Muscle layer of duodenum (tissue), 2 donors: ENCODE measurements around the gene ANO6.
A peak's percentile ranks its signal among the peaks of the same experiment; 100 is the strongest.
"Not testable (repeated sequence)": the region's sequence is repeated elsewhere in the genome, so short reads cannot be mapped to it uniquely, and the experiment has no call there.

Experiments
- H3K27ac ChIP-seq: one replicate; pipeline ENCODE4 v1.7.0; 2013; ENCODE audit warnings: mild to moderate bottlenecking, low read length
- H3K27me3 ChIP-seq: one replicate; pipeline ENCODE4 v1.7.0; 2013; ENCODE audit warnings: low read depth, mild to moderate bottlenecking, control low read depth, low read length
- H3K36me3 ChIP-seq, 2 donors: one replicate each; pipeline ENCODE4 v1.7.0; 2013; ENCODE audit warnings: low read length in 2 of 2, control low read depth in 1 of 2, mild to moderate bottlenecking in 1 of 2; ENCODE audit not compliant: insufficient read depth in 2 of 2, control insufficient read depth in 1 of 2
- H3K4me1 ChIP-seq, 2 donors: one replicate each; pipeline ENCODE4 v1.7.0; 2013; ENCODE audit warnings: low read length in 2 of 2, mild to moderate bottlenecking in 2 of 2, control low read depth in 1 of 2, moderate library complexity in 1 of 2; ENCODE audit not compliant: insufficient read depth in 2 of 2, control insufficient read depth in 1 of 2
- H3K4me3 ChIP-seq, 2 donors: one replicate each; pipeline ENCODE4 v1.7.0; 2013; ENCODE audit warnings: low read length in 2 of 2, low read depth in 1 of 2, mild to moderate bottlenecking in 1 of 2
- H3K9me3 ChIP-seq, 2 donors: one replicate each; pipeline ENCODE4 v1.7.0; 2013; ENCODE audit warnings: low read length in 2 of 2, control low read depth in 1 of 2, mild to moderate bottlenecking in 1 of 2; ENCODE audit not compliant: control insufficient read depth in 1 of 2
- donor health status: healthy.

The ANO6 gene

DNA sequence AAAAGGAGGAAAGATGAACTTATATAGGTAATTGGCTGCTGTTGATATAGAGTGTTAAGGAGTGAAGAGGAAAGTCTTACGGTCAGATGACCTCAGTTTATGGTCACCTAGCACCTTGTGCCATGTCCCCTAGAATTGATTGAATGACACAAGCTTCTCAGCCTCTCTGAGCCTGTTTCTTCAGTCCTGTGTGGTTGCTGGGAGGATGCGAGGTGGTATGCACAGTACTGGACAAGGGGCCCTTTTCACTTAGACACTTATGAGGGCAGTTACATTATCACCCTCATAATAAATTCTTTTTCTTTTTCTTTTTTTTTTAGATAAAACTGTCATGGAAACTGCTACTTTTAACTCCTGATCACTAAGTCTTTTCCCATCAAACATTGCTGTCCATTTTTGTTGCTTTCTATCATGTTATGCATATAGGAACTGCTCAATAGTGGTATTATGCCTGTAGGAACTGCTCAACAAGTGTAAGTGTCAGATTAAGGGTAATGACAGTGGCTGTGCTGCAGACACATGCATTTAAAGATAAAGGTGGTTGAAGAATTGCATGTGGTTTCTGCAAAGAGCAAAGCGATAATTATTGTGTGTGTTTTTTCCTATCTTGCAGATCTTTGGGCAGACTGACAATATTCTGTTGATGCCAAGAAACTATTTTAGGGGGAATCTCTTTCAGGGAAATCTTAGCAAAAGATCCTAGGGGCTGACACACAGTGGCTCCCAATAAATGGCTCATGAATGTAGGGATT lies 11.6 kb downstream of the ANO6 start:
- no peaks in the 10 kb centered on the region for H3K36me3 ChIP-seq
- H3K27me3 ChIP-seq = no peaks in the 10 kb centered on the region
- no peak overlapping the region for H3K4me3 ChIP-seq
- H3K4me1 ChIP-seq = peaks cover 23 to 28% of the 10 kb centered on the region in 2 donors
- no peak overlapping the region for H3K27ac ChIP-seq
- no peaks in the 10 kb centered on the region for H3K9me3 ChIP-seq

DNA sequence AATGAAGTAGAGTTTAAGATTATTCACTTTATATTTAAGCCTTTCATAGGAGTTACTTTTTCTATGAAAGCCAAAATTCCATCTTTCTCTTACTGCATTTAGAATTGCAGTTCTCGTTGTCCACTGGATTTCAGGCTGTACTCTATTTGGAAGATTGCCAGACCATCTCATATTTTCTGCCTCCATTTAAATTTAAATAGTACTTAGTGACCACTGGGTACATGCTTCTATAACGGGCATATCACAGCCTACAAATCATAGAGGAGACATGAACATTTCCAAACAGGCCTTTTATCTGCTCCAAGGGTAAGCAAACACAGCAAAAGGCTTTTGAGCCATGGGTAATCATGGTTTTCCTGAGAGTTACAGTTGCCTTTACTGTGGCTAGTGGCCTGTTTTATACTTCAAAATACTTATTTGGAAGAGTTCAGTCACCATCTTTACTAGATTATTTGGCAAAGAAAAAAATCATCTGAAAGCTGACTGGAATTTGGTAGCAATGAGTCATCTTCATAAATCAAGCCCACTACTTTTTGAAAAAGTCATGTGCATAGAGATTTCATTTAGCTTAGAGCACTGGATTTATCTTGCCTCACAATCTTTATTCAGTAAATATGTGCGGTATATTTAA lies 15.7 kb downstream of the ANO6 start:
- Histone ChIP-seq H3K4me1 (peaks cover 38% of the 10 kb centered on the region in 2 donors), H3K36me3 (peaks cover 0 to 14% of the 10 kb centered on the region in 2 donors), H3K27me3 (no peaks in the 10 kb centered on the region), H3K27ac (peak overlapping the region; percentile 81), H3K9me3 (no peaks in the 10 kb centered on the region), H3K4me3 (no peak overlapping the region)

DNA sequence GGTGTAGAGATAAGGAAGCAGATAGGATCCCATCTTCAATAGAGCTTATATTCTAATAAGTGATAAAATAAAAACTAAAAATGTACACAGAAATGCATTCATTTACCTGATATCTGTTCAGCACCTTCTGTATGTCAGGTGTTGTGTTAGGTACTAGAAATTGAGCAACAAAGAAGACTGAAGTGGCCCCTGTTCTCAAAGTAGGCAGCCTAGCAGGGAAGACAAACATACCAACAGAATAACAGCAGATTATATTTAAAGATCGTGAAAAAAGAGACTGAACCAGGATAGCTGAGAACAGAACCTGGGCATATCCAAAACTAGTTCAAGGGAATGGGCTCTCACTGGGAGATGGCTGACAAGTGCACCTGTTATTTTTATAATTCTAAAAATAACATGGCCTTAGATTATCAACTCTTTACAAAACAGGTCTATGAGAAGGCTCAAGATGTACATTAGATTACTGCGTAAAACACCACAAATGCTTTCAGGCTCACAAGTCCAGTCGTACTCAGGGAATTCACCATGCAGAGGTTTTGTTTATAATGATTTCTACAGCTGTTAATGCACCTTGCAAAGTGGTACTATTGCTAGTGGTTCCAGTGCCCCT lies 16.4 kb downstream of the ANO6 start:
- peaks cover 38% of the 10 kb centered on the region in 2 donors for H3K4me1 ChIP-seq

DNA sequence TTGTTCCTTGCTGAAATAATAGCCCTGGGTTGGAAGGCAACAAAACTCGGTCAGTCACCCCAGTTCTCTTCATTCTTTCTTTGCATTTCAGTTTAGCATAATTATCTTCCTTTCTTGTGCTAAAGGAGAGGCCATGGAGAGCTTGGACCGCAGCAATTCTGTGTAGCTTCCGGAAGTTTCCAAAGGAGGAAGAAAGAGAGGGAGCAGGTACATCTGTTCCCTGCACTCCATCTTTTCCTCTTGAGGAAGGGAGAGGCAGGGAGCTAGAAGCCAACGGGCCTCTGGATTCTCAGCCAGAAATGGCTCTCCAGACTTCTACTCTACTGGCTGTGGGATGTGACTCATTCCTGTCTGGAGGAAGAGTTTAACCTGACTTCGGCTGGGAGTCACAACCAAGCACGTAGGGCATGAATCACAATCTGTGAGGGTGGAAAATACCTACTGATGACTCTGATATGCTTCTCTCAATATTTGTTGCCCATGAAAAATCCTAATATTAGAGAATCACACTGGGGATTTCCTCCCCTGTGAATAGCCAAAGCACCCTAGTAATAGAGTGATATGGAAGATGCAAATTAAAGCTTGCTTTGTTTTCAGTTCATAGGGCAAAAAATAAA lies 17.0 kb downstream of the ANO6 start:
- Histone ChIP-seq H3K9me3 (no peaks in the 10 kb centered on the region), H3K4me3 (no peak overlapping the region), H3K4me1 (peaks cover 38% of the 10 kb centered on the region in 2 donors), H3K27me3 (no peaks in the 10 kb centered on the region), H3K27ac (peak overlapping the region; percentile 81), H3K36me3 (peaks cover 0 to 14% of the 10 kb centered on the region in 2 donors)

More for the DNA sequence above, 16.4 kb downstream of the ANO6 start:
- no peaks in the 10 kb centered on the region for H3K9me3 ChIP-seq
- H3K4me3 ChIP-seq = no peak overlapping the region
- H3K27ac ChIP-seq = peak overlapping the region; percentile 81
- H3K27me3 ChIP-seq = no peaks in the 10 kb centered on the region
- H3K36me3 ChIP-seq = peaks cover 0 to 14% of the 10 kb centered on the region in 2 donors

DNA sequence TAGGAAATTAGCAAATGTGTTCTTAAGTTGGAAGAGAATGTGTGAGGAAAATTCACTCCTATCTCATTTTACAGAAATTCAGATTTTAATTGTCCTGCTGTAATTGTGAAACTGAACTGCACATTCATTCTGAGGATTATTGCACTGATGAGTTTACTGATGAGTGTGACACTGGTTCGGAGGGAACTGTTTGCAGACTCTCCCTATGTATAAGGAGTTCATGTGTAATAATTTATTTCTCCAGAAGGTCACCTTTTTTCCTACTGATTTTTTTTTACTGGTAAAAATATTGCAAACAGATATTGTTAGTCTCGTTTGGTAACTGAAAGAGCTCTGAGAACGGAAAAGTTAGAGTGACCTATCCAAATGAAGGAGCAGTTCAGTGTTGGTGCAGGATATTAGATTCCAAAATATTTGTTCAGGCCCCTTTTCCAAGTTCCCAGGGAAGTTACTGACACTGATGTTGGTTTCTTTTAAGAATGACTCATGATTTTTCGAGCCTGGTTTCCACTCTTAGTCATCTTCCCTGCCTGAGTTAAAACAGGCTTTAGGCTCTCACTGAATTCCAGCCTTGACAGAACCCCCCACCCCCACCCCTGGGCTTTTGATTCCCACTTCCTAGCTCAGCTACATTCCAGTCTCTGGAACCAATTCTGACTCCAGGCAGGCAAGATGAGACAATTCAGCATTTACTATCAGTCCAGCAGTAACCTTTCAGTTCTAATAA lies 18.4 kb downstream of the ANO6 start:
- Histone ChIP-seq H3K36me3 (peaks cover 0 to 14% of the 10 kb centered on the region in 2 donors), H3K27me3 (no peaks in the 10 kb centered on the region), H3K27ac (peak overlapping the region; percentile 81), H3K4me1 (peaks cover 38% of the 10 kb centered on the region in 2 donors), H3K9me3 (no peaks in the 10 kb centered on the region), H3K4me3 (peak overlapping the region; percentile 14 to 26)

DNA sequence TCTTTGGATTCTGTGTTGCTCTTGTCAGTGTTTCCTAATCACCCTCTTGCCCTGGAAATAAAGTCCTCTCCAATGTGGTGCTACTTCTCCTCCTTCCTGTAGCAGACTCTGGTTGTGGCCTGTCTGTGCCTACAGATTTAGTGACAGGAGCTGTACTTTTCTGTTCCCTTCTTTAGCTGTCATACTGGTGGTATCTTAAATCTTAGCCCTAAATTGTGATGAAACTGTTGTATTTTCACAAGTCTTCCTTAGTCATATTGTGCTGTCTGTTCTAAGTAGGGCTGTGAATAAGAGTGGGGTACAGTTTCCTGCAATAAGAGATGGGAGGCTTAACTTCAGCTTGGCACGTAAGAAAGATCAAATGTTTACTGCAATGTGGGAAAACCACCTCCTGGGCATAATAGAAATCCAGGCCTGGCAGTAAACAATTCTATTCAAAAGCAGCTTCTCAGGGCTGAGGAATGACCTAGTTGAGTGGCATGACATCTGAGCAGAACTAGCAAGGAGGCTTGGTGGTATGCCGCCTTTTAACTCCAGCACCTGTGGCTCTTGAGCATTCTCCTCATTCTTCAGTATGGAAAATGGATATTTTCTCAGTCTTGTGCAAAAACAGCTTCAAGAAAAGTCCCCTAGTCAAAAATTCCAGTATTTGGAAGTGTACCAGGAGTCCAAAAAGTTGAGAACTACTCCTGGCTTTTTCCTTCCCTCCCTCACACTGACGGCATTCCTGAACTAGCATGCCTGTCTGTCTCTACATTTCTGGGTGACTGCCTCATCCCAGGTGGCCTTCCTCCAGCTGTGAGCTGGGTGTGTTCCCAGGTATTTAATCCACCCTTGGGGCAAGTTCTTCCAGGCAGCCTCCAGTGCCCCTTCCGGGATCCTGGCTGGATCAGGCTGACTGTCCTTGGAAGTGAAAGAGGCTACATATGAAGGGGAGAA lies 19.5 kb downstream of the ANO6 start:
- H3K4me3 ChIP-seq = peak overlapping the region in 1 of 2 donors; percentile 26
- no peaks in the 10 kb centered on the region for H3K9me3 ChIP-seq
- H3K36me3 ChIP-seq = peaks cover 0 to 14% of the 10 kb centered on the region in 2 donors
- H3K27me3 ChIP-seq = no peaks in the 10 kb centered on the region
- H3K4me1 ChIP-seq = peaks cover 38% of the 10 kb centered on the region in 2 donors
- H3K27ac ChIP-seq = peak overlapping the region; percentile 81

DNA sequence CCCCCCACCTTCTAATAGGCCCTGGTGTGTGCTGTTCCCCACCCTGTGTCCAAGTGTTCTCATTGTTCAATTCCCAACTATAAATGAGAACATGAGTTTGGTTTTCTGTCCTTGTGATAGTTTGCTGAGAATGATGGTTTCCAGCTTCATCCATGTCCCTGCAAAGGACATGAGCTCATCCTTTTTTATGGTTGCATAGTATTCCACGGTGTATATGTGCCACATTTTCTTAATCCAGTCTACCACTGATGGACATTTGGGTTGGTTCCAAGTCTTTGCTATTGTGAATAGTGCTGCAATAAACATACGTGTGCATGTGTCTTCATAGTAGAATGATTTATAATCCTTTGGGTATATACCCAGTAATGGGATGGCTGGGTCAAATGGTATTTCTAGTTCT lies 20.5 kb downstream of the ANO6 start:
- peak overlapping the region; percentile 81 for H3K27ac ChIP-seq
- not testable (repeated sequence) for H3K9me3 ChIP-seq, H3K27me3 ChIP-seq, H3K4me3 ChIP-seq
- H3K4me1 ChIP-seq = peaks cover 34 to 35% of the 10 kb centered on the region in 2 donors
- H3K36me3 ChIP-seq = peaks cover 0 to 14% of the 10 kb centered on the region in 2 donors

DNA sequence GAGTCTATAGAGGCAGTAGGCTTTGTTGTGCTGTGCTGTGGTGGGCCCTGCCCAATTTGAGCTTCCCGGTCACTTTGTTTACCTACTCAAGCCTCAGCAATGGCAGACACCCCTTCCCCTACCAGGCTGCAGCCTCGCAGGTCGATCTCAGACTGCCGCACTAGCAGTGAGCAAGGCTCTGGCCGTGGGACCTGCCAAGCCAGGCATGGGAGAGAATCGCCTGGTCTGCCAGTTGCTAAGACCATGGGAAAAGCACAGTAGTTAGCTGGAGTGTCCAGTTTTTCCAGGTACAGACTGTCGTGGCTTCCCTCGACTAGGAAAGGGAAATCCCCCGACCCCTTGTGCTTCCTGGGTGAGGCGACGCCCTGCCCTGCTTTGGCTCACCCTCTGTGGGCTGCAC lies 26.3 kb downstream of the ANO6 start:
- Histone ChIP-seq H3K36me3 (no peaks in the 10 kb centered on the region), H3K27me3 (no peaks in the 10 kb centered on the region), H3K4me1 (peaks cover 3 to 15% of the 10 kb centered on the region in 2 donors), H3K9me3 (no peaks in the 10 kb centered on the region), H3K4me3 (no peak overlapping the region), H3K27ac (no peak overlapping the region)

DNA sequence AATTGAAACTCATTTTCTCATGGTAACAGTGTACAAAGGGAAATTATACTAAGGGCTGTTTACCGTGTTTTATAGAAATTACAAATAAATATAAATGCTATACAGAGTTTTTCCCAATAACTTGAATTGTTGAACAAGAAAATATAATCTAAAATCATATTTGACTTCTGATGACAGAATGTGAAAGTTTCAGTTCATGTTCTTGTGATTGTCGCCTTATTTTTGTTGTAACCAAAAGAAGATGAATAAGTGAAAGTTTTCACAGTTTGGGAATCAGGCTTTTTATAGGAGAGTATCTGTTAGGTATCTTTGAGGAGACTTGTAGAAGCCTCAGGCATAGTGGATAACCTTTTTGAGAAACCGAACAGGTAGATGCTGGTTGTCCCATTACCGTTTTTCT lies 28.1 kb downstream of the ANO6 start:
- Histone ChIP-seq H3K27ac (no peak overlapping the region), H3K4me3 (no peak overlapping the region)

More for the DNA sequence above, 28.1 kb downstream of the ANO6 start:
- Histone ChIP-seq H3K36me3 (no peaks in the 10 kb centered on the region), H3K4me1 (peaks cover 3 to 15% of the 10 kb centered on the region in 2 donors), H3K9me3 (no peaks in the 10 kb centered on the region), H3K27me3 (no peaks in the 10 kb centered on the region)
